Loucy (cell line): ENCODE data around the gene CENPQ.

Source experiments
- EZH2phosphoT487 ChIP-seq: fragments of 200-600 bp; IDR thresholded peaks from 2 replicates; pipeline ENCODE4 v1.6.1; 2018; ENCODE audit warnings: antibody characterized with exemption, mild to moderate bottlenecking, moderate library complexity, borderline replicate concordance
- TF ChIP-seq, protein P1 (sequence below): fragments of 200-600 bp; sonication (generic); conservative IDR thresholded peaks from 2 replicates; pipeline ENCODE4 v1.5.1; 2014; ENCODE audit warnings: mild to moderate bottlenecking, antibody characterized with exemption, low read length

- TF ChIP-seq, protein P1, sequence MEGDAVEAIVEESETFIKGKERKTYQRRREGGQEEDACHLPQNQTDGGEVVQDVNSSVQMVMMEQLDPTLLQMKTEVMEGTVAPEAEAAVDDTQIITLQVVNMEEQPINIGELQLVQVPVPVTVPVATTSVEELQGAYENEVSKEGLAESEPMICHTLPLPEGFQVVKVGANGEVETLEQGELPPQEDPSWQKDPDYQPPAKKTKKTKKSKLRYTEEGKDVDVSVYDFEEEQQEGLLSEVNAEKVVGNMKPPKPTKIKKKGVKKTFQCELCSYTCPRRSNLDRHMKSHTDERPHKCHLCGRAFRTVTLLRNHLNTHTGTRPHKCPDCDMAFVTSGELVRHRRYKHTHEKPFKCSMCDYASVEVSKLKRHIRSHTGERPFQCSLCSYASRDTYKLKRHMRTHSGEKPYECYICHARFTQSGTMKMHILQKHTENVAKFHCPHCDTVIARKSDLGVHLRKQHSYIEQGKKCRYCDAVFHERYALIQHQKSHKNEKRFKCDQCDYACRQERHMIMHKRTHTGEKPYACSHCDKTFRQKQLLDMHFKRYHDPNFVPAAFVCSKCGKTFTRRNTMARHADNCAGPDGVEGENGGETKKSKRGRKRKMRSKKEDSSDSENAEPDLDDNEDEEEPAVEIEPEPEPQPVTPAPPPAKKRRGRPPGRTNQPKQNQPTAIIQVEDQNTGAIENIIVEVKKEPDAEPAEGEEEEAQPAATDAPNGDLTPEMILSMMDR = no peak
- TF ChIP-seq EZH2phosphoT487 = no peak
Observed at GRCh38 chr6:49540614-49541013, 77.4 kb downstream of the CENPQ start.
